GM08714 (cell line): ENCODE results near the gene FAM3B.

ENCODE experiments used
- H3K4me3 ChIP-seq: fragments of 200-500 bp; sonication (Bioruptor generic); 2 replicates; pipeline ENCODE4 v1.5.1; 2014; ENCODE audit warnings: mild to moderate bottlenecking, low read length, inconsistent platforms
- ZNF274 ChIP-seq: IDR thresholded peaks from 2 replicates; pipeline ENCODE4 v1.6.1; 2012; ENCODE audit warnings: mild to moderate bottlenecking, low read depth, low read length

The FAM3B gene

GRCh38 chr21:41374177-41374712 is 57.6 kb downstream of the FAM3B start:
- no peak for TF ChIP-seq ZNF274
- no peak overlapping the region for H3K4me3 ChIP-seq

- H3K4me3 ChIP-seq: no peak overlapping the region
- TF ChIP-seq ZNF274: no peak
Measured at GRCh38 chr21:41374867-41375533, 58.4 kb downstream of the FAM3B start.

GRCh38 chr21:41375875-41376274 is 59.3 kb downstream of the FAM3B start:
- no peak for TF ChIP-seq ZNF274
- H3K4me3 ChIP-seq: no peak overlapping the region

GRCh38 chr21:41377715-41378114 is 61.1 kb downstream of the FAM3B start:
- no peak overlapping the region for H3K4me3 ChIP-seq
- no peak for TF ChIP-seq ZNF274

GRCh38 chr21:41378849-41379248 is 62.2 kb downstream of the FAM3B start:
- TF ChIP-seq ZNF274: no peak
- no peak overlapping the region for H3K4me3 ChIP-seq

- H3K4me3 ChIP-seq: no peak overlapping the region
Measured at GRCh38 chr21:41379901-41380300, 63.3 kb downstream of the FAM3B start.

GRCh38 chr21:41381731-41382130 is 65.1 kb downstream of the FAM3B start:
- TF ChIP-seq ZNF274: no peak
- H3K4me3 ChIP-seq: no peak overlapping the region

More at GRCh38 chr21:41379901-41380300, 63.3 kb downstream of the FAM3B start:
- no peak for TF ChIP-seq ZNF274

GRCh38 chr21:41387042-41387819 is 70.6 kb downstream of the FAM3B start:
- no peak for TF ChIP-seq ZNF274

GRCh38 chr21:41387824-41388223 is 71.2 kb downstream of the FAM3B start:
- no peak for TF ChIP-seq ZNF274
- H3K4me3 ChIP-seq: no peak overlapping the region

More at GRCh38 chr21:41387042-41387819, 70.6 kb downstream of the FAM3B start:
- no peak overlapping the region for H3K4me3 ChIP-seq

- no peak overlapping the region for H3K4me3 ChIP-seq
- no peak for TF ChIP-seq ZNF274
Measured at GRCh38 chr21:41388259-41388658, 71.7 kb downstream of the FAM3B start.

GRCh38 chr21:41390043-41390639 is 73.5 kb downstream of the FAM3B start:
- no peak for TF ChIP-seq ZNF274
- no peak overlapping the region for H3K4me3 ChIP-seq

GRCh38 chr21:41393876-41394465 is 77.4 kb downstream of the FAM3B start:
- no peak for TF ChIP-seq ZNF274
- no peak overlapping the region for H3K4me3 ChIP-seq

GRCh38 chr21:41396558-41397075 is 80.0 kb downstream of the FAM3B start:
- TF ChIP-seq ZNF274: no peak
- no peak overlapping the region for H3K4me3 ChIP-seq

GRCh38 chr21:41397471-41397891 is 80.9 kb downstream of the FAM3B start:
- no peak for TF ChIP-seq ZNF274
- no peak overlapping the region for H3K4me3 ChIP-seq
